ENCODE measurements around the gene BOC. TPM values are rescaled to one million over a fixed set of nuclear protein-coding genes. Genes with fewer than 3 reads are reported as not detected.

Gene BOC
- polyA plus RNA-seq, 1 donor from 2014 or later: 0.53 TPM

DNA sequence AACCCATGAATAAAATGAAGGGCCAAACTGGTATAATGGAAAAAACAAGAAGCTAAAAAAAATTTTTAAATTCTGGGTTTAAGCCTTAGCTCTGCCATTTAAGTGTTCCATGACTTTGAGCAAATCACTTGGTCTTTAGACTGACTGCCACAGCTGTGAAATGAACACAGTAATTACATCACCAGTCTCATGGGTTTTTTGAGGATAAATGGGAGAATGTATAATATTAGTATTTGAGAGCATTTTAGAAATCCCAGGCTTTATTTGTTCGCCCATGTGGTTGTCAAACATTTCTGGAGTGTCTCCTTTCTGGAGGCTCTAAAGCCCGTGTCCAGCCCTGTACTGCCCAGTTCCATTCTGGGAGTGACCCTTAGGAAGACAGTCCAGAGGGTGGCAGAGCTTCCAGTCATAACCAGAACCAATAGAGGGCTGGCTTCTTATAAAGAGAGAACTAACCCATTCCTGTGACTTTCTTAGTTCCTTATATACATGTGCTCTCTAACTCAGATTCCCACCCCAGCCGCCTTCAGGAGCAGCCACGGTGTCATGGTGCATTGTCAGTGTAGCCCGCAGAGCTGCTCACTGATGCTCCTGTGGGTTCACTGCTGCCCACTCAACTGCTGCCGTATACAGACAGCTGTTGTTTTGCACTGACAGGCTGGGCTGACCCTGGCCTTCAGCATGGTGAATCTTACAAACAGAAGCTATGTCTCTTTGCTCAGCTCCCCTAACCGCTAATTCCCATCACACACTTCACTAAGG, 44.7 kb downstream of the BOC start:
- H3K27ac ChIP-seq (ENCODE audit: low read length): no peak overlapping the region
- H3K79me2 ChIP-seq (replicated peaks; ENCODE audit: insufficient read depth, low read length): peaks cover 3% of the 10 kb centered on the region
- no peak overlapping the region for H2AFZ ChIP-seq (ENCODE audit: low read depth, low read length)
- TF ChIP-seq EZH2 (IDR thresholded peaks at IDR 0.05; ENCODE audit: borderline replicate concordance, insufficient read depth, low read length, poor library complexity, severe bottlenecking) (no peak), SMC3 (conservative IDR thresholded peaks at IDR 0.05; ENCODE audit: poor library complexity) (no peak), TAF1 (IDR thresholded peaks at IDR 0.05; ENCODE audit: low read depth) (no peak)
- no peaks in the 10 kb centered on the region for H3F3A ChIP-seq (ENCODE audit: insufficient read depth, low read length, poor library complexity, severe bottlenecking)
- no peaks in the 10 kb centered on the region for H3K36me3 ChIP-seq (ENCODE audit: insufficient read depth, low read length)
- H3K9ac ChIP-seq (ENCODE audit: low read length): no peak overlapping the region
- H3K9me2 ChIP-seq (ENCODE audit: insufficient read depth, low read length): no peaks in the 10 kb centered on the region
- no peak overlapping the region for H3K4me3 ChIP-seq (ENCODE audit: low read length)
- no peak overlapping the region for H3K4me2 ChIP-seq (ENCODE audit: low read length)
- no peaks in the 10 kb centered on the region for H3K27me3 ChIP-seq (ENCODE audit: insufficient read depth, low read depth, low read length)
- no peaks in the 10 kb centered on the region for H4K20me1 ChIP-seq (ENCODE audit: insufficient read depth)
- no peaks in the 10 kb centered on the region for H3K9me3 ChIP-seq (ENCODE audit: low read length)

GRCh38 chr3:113258361-113258760, 47.0 kb downstream of the BOC start:
- TF ChIP-seq MXI1 (conservative IDR thresholded peaks at IDR 0.05; ENCODE audit: poor library complexity, severe bottlenecking) (no peak), TAF1 (IDR thresholded peaks at IDR 0.05; ENCODE audit: low read depth) (no peak), EP300 (conservative IDR thresholded peaks at IDR 0.05; ENCODE audit: poor library complexity, severe bottlenecking) (no peak), REST (IDR thresholded peaks at IDR 0.05; ENCODE audit: borderline replicate concordance) (no peak)
- TF ChIP-seq, protein P1, sequence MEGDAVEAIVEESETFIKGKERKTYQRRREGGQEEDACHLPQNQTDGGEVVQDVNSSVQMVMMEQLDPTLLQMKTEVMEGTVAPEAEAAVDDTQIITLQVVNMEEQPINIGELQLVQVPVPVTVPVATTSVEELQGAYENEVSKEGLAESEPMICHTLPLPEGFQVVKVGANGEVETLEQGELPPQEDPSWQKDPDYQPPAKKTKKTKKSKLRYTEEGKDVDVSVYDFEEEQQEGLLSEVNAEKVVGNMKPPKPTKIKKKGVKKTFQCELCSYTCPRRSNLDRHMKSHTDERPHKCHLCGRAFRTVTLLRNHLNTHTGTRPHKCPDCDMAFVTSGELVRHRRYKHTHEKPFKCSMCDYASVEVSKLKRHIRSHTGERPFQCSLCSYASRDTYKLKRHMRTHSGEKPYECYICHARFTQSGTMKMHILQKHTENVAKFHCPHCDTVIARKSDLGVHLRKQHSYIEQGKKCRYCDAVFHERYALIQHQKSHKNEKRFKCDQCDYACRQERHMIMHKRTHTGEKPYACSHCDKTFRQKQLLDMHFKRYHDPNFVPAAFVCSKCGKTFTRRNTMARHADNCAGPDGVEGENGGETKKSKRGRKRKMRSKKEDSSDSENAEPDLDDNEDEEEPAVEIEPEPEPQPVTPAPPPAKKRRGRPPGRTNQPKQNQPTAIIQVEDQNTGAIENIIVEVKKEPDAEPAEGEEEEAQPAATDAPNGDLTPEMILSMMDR (IDR thresholded peaks at IDR 0.05; ENCODE audit: poor library complexity, severe bottlenecking): no peak
- Histone ChIP-seq H3K4me2 (ENCODE audit: low read length) (no peak overlapping the region), H3F3A (ENCODE audit: insufficient read depth, low read length, poor library complexity, severe bottlenecking) (no peaks in the 10 kb centered on the region), H3K9me2 (ENCODE audit: insufficient read depth, low read length) (no peaks in the 10 kb centered on the region), H3K4me3 (ENCODE audit: low read length) (no peak overlapping the region), H3K9me3 (ENCODE audit: low read length) (no peaks in the 10 kb centered on the region), H2AFZ (ENCODE audit: low read depth, low read length) (no peak overlapping the region), H3K79me2 (replicated peaks; ENCODE audit: insufficient read depth, low read length) (peaks cover 3% of the 10 kb centered on the region), H3K36me3 (ENCODE audit: insufficient read depth, low read length) (no peaks in the 10 kb centered on the region), H4K20me1 (ENCODE audit: insufficient read depth) (no peaks in the 10 kb centered on the region), H3K27me3 (ENCODE audit: insufficient read depth, low read depth, low read length) (no peaks in the 10 kb centered on the region), H3K27ac (ENCODE audit: low read length) (no peak overlapping the region), H3K9ac (ENCODE audit: low read length) (no peak overlapping the region)

DNA sequence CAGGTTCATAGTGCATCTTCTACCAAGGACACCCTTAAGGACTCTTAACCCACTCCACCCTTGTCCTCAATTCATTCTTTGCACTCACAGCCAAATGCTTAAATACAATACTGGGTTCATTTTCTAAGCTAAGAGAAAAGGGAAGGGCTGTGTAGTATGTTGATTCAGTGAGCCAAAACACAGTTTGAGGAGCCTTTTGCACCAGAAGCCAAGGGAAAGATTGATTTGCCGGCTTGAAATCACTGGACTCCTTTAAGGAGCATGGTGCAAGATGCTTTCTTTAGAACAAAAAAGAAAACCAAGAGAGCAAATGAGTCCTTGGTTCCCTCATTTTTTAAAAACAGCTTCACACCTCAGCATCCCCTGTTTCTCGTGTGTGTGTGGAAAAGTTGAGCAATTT, 47.8 kb downstream of the BOC start:
- H3K9ac ChIP-seq (ENCODE audit: low read length): no peak overlapping the region
- H3K4me3 ChIP-seq (ENCODE audit: low read length): no peak overlapping the region
- H3K9me2 ChIP-seq (ENCODE audit: insufficient read depth, low read length): no peaks in the 10 kb centered on the region
- H3F3A ChIP-seq (ENCODE audit: insufficient read depth, low read length, poor library complexity, severe bottlenecking): no peaks in the 10 kb centered on the region
- no peak overlapping the region for H2AFZ ChIP-seq (ENCODE audit: low read depth, low read length)
- no peak overlapping the region for H3K4me2 ChIP-seq (ENCODE audit: low read length)
- H4K20me1 ChIP-seq (ENCODE audit: insufficient read depth): no peaks in the 10 kb centered on the region
- TF ChIP-seq MXI1 (conservative IDR thresholded peaks at IDR 0.05; ENCODE audit: poor library complexity, severe bottlenecking) (no peak), POLR2AphosphoS5 (IDR thresholded peaks at IDR 0.05) (no peak), RAD21 (conservative IDR thresholded peaks at IDR 0.05) (no peak), SMC3 (conservative IDR thresholded peaks at IDR 0.05; ENCODE audit: poor library complexity) (no peak), EZH2 (IDR thresholded peaks at IDR 0.05; ENCODE audit: borderline replicate concordance, insufficient read depth, low read length, poor library complexity, severe bottlenecking) (no peak), EP300 (conservative IDR thresholded peaks at IDR 0.05; ENCODE audit: poor library complexity, severe bottlenecking) (no peak), REST (IDR thresholded peaks at IDR 0.05; ENCODE audit: borderline replicate concordance) (no peak)
- TF ChIP-seq, protein P1 (IDR thresholded peaks at IDR 0.05; ENCODE audit: poor library complexity, severe bottlenecking): no peak
- no peak overlapping the region for H3K27ac ChIP-seq (ENCODE audit: low read length)
- peaks cover 3% of the 10 kb centered on the region for H3K79me2 ChIP-seq (replicated peaks; ENCODE audit: insufficient read depth, low read length)
- H3K9me3 ChIP-seq (ENCODE audit: low read length): no peaks in the 10 kb centered on the region
- no peaks in the 10 kb centered on the region for H3K36me3 ChIP-seq (ENCODE audit: insufficient read depth, low read length)
- H3K27me3 ChIP-seq (ENCODE audit: insufficient read depth, low read depth, low read length): no peaks in the 10 kb centered on the region

All from neural cell (in vitro differentiated cells).